ENCODE results near the gene FBXO21.
"Not testable (repeated sequence)": the region's sequence is repeated elsewhere in the genome, so short reads cannot be mapped to it uniquely, and the experiment has no call there.

The FBXO21 gene

DNA sequence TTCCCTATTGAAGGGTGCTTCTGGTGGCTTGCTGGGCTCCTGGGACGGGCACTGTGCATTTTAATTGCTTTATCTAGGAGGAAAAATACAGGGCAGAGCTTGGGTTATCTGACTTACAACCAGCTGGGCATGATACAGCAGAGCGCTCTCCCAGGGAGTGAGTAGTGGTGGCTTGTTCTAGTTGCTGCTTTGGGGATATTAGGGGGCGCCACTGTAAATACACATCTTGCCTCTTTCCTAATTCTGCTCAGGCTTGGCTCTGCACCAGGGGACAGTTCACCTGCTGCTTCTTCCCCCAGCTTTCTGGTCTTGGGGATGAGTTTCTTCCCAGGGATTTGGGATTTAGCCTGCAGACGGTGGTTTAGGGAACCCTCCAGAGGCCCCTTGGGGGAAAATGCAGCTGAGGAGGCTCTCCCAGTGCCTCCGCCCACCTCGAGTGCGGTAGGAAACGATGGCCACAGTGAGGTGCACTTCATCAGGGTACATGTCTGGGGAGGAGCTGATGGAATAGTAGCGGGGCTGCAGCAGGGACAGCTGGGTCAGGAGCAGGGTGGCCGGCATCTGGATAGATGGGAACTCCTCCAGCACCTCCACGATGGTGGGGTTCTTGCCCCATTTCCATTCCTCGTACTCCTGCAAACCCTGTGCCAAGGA, 36.9 kb upstream of the FBXO21 start:
- no peak for DNase-seq (ENCODE audit: low read depth in 2 of 2)
- TF ChIP-seq, protein P1, sequence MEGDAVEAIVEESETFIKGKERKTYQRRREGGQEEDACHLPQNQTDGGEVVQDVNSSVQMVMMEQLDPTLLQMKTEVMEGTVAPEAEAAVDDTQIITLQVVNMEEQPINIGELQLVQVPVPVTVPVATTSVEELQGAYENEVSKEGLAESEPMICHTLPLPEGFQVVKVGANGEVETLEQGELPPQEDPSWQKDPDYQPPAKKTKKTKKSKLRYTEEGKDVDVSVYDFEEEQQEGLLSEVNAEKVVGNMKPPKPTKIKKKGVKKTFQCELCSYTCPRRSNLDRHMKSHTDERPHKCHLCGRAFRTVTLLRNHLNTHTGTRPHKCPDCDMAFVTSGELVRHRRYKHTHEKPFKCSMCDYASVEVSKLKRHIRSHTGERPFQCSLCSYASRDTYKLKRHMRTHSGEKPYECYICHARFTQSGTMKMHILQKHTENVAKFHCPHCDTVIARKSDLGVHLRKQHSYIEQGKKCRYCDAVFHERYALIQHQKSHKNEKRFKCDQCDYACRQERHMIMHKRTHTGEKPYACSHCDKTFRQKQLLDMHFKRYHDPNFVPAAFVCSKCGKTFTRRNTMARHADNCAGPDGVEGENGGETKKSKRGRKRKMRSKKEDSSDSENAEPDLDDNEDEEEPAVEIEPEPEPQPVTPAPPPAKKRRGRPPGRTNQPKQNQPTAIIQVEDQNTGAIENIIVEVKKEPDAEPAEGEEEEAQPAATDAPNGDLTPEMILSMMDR (IDR thresholded peaks at IDR 0.05; ENCODE audit: low read depth, low read length): no peak
- H3K4me3 ChIP-seq (replicated peaks in 1 of 2; ENCODE audit: low read depth in 2 of 2, low read length in 2 of 2): no peak overlapping the region

DNA sequence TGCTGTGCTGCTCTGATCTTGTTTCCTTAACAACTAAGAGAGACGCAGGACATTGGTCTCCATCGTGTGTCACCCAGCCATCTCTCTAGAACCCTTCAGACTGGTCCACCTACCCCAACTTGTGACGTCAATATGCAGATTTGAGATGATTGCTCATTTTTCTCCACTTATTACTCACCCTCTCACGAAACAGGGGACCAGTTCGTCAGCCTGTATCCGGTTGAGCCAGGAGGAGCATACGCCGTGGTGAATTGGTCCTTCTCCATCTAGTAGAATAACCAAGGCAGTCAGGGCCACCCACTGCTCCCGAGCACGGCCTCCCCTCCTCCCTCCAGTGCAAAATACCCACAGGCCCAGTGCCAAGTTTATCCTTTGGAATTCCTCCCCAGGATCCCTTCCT, 36.2 kb upstream of the FBXO21 start:
- H3K4me3 ChIP-seq (replicated peaks in 1 of 2; ENCODE audit: low read depth in 2 of 2, low read length in 2 of 2): no peak overlapping the region
- TF ChIP-seq, protein P1 (IDR thresholded peaks at IDR 0.05; ENCODE audit: low read depth, low read length): no peak
- no peak for DNase-seq (ENCODE audit: low read depth in 2 of 2)

DNA sequence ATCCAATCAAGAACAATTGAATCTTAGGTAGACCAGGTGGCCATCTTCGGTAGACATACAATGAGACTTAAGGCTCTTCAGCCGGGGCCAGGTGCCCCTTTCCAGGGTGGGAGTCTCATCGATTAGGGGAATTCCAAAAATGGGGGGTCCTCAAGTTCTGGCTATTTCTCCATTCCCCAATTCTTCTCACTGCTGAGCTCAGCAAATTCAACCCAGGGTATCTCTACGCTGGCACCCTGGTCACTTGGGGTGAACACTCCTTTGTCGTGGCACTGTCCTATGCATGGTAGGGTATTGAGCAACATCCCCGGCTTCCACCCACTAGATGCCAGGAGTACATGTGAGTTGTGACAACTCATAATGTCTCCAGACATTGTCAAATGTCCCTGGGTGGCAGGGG, 34.9 kb upstream of the FBXO21 start:
- TF ChIP-seq, protein P1 (IDR thresholded peaks at IDR 0.05; ENCODE audit: low read depth, low read length): no peak

GRCh38 chr12:117220947-117221346, 30.7 kb upstream of the FBXO21 start:
- H3K4me3 ChIP-seq (replicated peaks in 1 of 2; ENCODE audit: low read depth in 2 of 2, low read length in 2 of 2); DNase-seq (ENCODE audit: low read depth in 2 of 2): not testable (repeated sequence)

More for the DNA sequence above, 34.9 kb upstream of the FBXO21 start:
- no peak for DNase-seq (ENCODE audit: low read depth in 2 of 2)
- H3K4me3 ChIP-seq (replicated peaks in 1 of 2; ENCODE audit: low read depth in 2 of 2, low read length in 2 of 2): no peak overlapping the region

DNA sequence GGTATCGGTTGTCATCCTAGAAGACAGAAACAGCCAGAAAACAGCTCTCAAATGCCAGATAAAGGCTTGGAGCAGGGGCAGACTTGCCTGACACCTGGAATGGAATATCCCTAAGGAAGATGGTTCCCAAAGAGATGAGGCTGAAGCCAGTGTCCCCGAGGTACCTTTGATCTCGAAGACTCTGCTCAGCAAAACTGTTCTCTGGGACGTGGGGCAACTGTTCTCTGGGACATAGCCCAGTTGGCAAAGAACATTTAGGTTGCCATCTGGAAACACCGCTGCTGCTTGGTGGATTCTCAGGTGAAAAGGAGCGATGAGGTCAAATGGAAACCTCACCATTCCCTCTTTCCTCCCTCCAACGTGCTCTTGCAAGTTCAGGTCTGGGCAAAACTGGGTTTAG, 27.9 kb upstream of the FBXO21 start:
- H3K4me3 ChIP-seq (replicated peaks in 1 of 2; ENCODE audit: low read depth in 2 of 2, low read length in 2 of 2): no peak overlapping the region
- no peak for DNase-seq (ENCODE audit: low read depth in 2 of 2)
- TF ChIP-seq, protein P1 (IDR thresholded peaks at IDR 0.05; ENCODE audit: low read depth, low read length): no peak

- DNase-seq (ENCODE audit: low read depth in 2 of 2): no peak
- H3K4me3 ChIP-seq (replicated peaks in 1 of 2; ENCODE audit: low read depth in 2 of 2, low read length in 2 of 2): no peak overlapping the region
- TF ChIP-seq, protein P1 (IDR thresholded peaks at IDR 0.05; ENCODE audit: low read depth, low read length): no peak
Observed at GRCh38 chr12:117216686-117217085, 26.4 kb upstream of the FBXO21 start.

GRCh38 chr12:117214797-117215196, 24.5 kb upstream of the FBXO21 start:
- TF ChIP-seq, protein P1 (IDR thresholded peaks at IDR 0.05; ENCODE audit: low read depth, low read length): no peak
- H3K4me3 ChIP-seq (replicated peaks in 1 of 2; ENCODE audit: low read depth in 2 of 2, low read length in 2 of 2): no peak overlapping the region
- DNase-seq (ENCODE audit: low read depth in 2 of 2): no peak

Data from cardiac fibroblast (primary cell).